ENCODE measurements around the gene CACUL1. TPM values are rescaled to one million over a fixed set of nuclear protein-coding genes. Genes with fewer than 3 reads are reported as not detected.
A peak's percentile ranks its signal among the peaks of the same experiment; 100 is the strongest.

CACUL1 gene
- polyA plus RNA-seq (2011; rRNA removed) (12.4 and 15.3 TPM in 2 replicates), polyA minus RNA-seq (2011; rRNA and poly(A)+ RNA removed) (23.8 and 32.5 TPM in 2 replicates)

- Histone ChIP-seq H3K9me3 (ENCODE audit: control insufficient read depth, insufficient read depth, low read length) (no peaks in the 10 kb centered on the region; the same call in 1 of the 2 replicates), H3K27me3 (ENCODE audit: control insufficient read depth, insufficient read depth, low read length) (no peaks in the 10 kb centered on the region), H3K4me3 (ENCODE audit: low read depth, low read length) (peak within 1 kb of the TSS; percentile 95), H3K27ac (ENCODE audit: low read depth, low read length) (peak within 1 kb of the TSS; percentile 81)
- TF ChIP-seq, protein P1, sequence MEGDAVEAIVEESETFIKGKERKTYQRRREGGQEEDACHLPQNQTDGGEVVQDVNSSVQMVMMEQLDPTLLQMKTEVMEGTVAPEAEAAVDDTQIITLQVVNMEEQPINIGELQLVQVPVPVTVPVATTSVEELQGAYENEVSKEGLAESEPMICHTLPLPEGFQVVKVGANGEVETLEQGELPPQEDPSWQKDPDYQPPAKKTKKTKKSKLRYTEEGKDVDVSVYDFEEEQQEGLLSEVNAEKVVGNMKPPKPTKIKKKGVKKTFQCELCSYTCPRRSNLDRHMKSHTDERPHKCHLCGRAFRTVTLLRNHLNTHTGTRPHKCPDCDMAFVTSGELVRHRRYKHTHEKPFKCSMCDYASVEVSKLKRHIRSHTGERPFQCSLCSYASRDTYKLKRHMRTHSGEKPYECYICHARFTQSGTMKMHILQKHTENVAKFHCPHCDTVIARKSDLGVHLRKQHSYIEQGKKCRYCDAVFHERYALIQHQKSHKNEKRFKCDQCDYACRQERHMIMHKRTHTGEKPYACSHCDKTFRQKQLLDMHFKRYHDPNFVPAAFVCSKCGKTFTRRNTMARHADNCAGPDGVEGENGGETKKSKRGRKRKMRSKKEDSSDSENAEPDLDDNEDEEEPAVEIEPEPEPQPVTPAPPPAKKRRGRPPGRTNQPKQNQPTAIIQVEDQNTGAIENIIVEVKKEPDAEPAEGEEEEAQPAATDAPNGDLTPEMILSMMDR (IDR thresholded peaks at IDR 0.05; ENCODE audit: low read depth, low read length): no peak
- DNase-seq (ENCODE audit: low read depth, low spot score): peak; percentile 100
- ChIA-PET POLR2A (interaction anchor here (0.5 to 1.3 kb wide), 10 partner anchors 12 to 317 kb away, joined by 3 to 11 read pairs (median 3); partner anchors contain the start of gene NANOS1), CTCF (interaction anchor here (0.5 to 2.7 kb wide), 6 partner anchors 20 to 186 kb away, joined by 3 to 17 read pairs (median 6); no protein-coding TSS in a partner anchor)
These were observed at the start of gene CACUL1 for GRCh38 chr10:118754556-118755423. Gene CACUL1 (minus strand): TSS chr10:118754970. CDS start chr10:118754762, 208 bp downstream.

DNA sequence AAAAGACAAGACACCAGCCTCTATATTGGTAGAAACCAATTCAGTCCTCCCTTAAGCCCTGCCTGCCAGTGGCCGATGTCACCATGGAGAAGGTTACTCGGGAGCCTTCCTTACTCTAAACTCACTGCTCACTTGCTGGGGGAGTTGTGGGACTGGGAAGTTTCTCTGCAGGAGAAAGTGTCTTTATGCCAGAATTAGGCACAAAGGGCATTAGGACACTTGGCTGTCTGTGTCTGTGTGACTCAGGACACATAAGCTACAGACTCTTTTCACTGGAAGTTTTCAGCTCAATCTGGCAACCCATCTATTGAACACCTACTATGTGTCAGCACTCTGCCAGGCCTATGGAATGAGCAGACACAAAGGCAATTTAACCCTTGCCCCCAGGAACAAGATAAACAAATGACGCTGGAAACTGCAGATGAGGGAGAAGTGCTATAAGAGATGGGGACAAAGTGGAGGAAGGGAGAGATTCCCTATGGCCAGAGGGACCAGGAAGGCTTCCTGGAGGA is 49.5 kb upstream of the CACUL1 start:
- Histone ChIP-seq H3K9me3 (ENCODE audit: control insufficient read depth, insufficient read depth, low read length) (no peaks in the 10 kb centered on the region), H3K27me3 (ENCODE audit: control insufficient read depth, insufficient read depth, low read length) (peaks cover 2% of the 10 kb centered on the region), H3K4me3 (ENCODE audit: low read depth, low read length) (no peak overlapping the region), H3K27ac (ENCODE audit: low read depth, low read length) (no peak overlapping the region)
- ChIA-PET CTCF (no interaction called here), POLR2A (no interaction called here)
- no peak for DNase-seq (ENCODE audit: low read depth, low spot score)
- TF ChIP-seq, protein P1 (IDR thresholded peaks at IDR 0.05; ENCODE audit: low read depth, low read length): no peak

GRCh38 chr10:118802126-118802793 is 47.5 kb upstream of the CACUL1 start:
- TF ChIP-seq, protein P1 (IDR thresholded peaks at IDR 0.05; ENCODE audit: low read depth, low read length): no peak
- Histone ChIP-seq H3K4me3 (ENCODE audit: low read depth, low read length) (no peak overlapping the region), H3K9me3 (ENCODE audit: control insufficient read depth, insufficient read depth, low read length) (no peaks in the 10 kb centered on the region), H3K27me3 (ENCODE audit: control insufficient read depth, insufficient read depth, low read length) (peaks cover 2% of the 10 kb centered on the region), H3K27ac (ENCODE audit: low read depth, low read length) (no peak overlapping the region)
- CTCF ChIA-PET: interaction anchor here (0.5 kb wide), 1 partner anchor 234 kb away, joined by 3 read pairs; no protein-coding TSS in a partner anchor
- POLR2A ChIA-PET: no interaction called here
- DNase-seq (ENCODE audit: low read depth, low spot score): no peak

DNA sequence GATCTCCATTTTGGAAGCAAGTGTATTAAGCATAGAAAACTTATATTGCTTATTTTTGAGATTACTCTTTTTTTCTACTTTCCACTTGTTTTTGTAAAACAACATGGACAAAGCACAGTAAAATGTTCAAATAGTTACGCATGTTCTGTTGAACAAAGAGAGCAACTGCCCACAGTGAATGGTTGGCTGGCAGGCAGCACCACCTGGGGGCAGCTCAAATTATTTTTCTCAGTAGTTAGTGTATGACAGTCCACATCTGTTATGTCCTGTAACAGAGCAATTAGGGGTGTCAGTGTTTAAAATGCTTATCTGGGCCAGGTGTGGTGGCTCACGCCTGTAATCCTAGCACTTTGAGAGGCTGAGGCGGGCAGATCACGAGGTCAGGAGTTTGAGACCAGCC is 46.1 kb upstream of the CACUL1 start:
- DNase-seq (ENCODE audit: low read depth, low spot score): no peak
- H3K4me3 ChIP-seq (ENCODE audit: low read depth, low read length): no peak overlapping the region
- no peaks in the 10 kb centered on the region for H3K9me3 ChIP-seq (ENCODE audit: control insufficient read depth, insufficient read depth, low read length)
- ChIA-PET POLR2A (no interaction called here), CTCF (interaction anchor here (2.2 kb wide), 1 partner anchor 232 kb away, joined by 13 read pairs; no protein-coding TSS in a partner anchor)
- H3K27ac ChIP-seq (ENCODE audit: low read depth, low read length): no peak overlapping the region
- TF ChIP-seq, protein P1 (IDR thresholded peaks at IDR 0.05; ENCODE audit: low read depth, low read length): peak; percentile 21; the same call in 1 of the 2 replicates
- H3K27me3 ChIP-seq (ENCODE audit: control insufficient read depth, insufficient read depth, low read length): peaks cover 2% of the 10 kb centered on the region

Measured in AG04450 (cell line).